Measurements from ENCODE around the gene P2RX1.
A peak's percentile ranks its signal among the peaks of the same experiment; 100 is the strongest.

The P2RX1 gene

DNA sequence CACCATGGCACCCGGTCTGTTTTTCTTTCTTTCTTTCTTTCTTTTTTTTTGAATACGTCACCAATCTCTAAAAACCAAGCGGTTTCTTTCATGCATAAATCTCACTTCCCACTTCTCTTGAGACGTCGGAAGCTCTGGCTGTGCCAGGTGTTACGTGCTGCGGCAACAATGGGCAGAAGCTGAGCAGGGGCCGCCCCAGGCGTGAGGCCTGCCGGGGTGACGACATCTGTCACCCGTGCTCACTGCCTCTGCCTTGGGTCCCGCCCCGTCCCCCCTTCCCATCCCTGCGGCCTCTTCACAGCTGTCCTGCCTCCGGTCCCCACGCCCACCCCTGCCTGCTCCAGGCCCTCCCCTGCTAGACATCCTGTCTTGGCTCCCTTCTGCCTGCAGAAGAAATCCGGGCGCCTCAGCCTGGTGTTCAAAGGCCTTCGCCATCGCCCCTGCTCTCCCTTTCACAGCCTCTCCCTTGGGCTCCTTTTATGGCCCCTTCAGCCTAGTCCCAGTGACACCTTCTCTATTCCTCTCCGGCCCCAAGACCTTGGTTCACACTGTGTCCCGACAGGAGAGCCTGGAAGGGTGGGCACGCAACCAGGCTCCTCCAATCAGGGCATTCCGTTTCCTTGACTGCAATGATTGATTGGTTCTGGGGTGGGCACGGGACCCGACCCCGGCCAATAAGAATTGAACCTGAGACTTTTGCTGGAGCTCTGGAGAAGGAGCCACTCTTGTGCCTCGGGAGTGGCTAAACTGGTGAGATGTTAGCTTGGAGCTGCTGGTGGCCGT, 4.8 kb downstream of the P2RX1 start:
- 91% methylated on average over 30 of the region's 30 CpGs for WGBS
- H3K27me3 ChIP-seq (ENCODE audit: insufficient read depth, low read length): no peaks in the 10 kb centered on the region
- no peak overlapping the region for H3K27ac ChIP-seq (ENCODE audit: low read depth, low read length)
- no peak overlapping the region for H3K9ac ChIP-seq (ENCODE audit: low read depth, low read length)
- no peaks in the 10 kb centered on the region for H3K36me3 ChIP-seq (ENCODE audit: insufficient read depth, low read length)
- H3K4me3 ChIP-seq (ENCODE audit: low read length): no peak overlapping the region
- no peaks in the 10 kb centered on the region for H3K9me3 ChIP-seq (ENCODE audit: insufficient read depth, low read depth, low read length)
- H3K4me1 ChIP-seq (ENCODE audit: insufficient read depth, low read length): no peaks in the 10 kb centered on the region

DNA sequence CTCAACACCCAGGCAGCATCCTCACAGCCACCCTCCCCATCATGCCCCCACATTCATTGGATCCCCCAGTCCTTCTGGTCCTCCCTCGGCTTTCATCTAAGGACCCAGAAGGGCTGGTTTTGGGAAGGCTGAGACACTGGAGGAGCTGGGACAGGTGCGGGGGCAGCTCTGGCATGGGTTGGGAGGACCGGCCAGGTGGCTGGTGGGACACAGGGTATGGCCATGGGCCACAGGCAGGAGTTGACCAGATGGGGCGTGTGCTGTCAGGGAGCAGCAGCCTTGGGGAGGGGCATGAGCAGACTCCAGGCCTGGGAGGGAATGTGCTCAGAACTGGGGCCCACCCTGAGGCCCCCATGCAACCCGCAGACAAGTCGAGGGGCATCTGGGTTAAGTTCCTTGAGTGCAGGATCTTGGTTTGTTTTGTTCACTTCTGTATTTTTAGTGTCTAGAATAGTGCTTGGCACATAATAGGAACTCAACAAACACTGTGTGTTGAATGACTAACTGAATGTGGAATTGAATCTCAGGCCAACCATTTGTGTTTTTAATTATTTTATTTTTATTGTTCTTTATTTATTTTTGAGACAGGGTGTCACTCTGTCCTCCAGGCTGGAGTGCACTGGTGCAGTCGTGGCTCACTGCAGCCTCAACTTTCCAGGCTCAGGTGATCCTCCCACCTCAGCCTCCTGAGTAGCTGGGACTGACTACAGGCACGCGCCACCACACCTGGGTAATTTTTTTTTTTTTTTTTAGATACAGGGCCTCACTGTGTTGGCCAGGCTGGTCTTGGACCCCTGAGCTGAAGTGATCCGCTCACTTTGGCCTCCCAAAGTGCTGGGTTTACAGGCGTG, 5.6 kb downstream of the P2RX1 start:
- 88% methylated on average over 11 of the region's 11 CpGs for WGBS
- no peaks in the 10 kb centered on the region for H3K27me3 ChIP-seq (ENCODE audit: insufficient read depth, low read length)
- no peaks in the 10 kb centered on the region for H3K4me1 ChIP-seq (ENCODE audit: insufficient read depth, low read length)
- H3K27ac ChIP-seq (ENCODE audit: low read depth, low read length): no peak overlapping the region
- no peaks in the 10 kb centered on the region for H3K36me3 ChIP-seq (ENCODE audit: insufficient read depth, low read length)
- H3K9me3 ChIP-seq (ENCODE audit: insufficient read depth, low read depth, low read length): no peaks in the 10 kb centered on the region
- no peak overlapping the region for H3K9ac ChIP-seq (ENCODE audit: low read depth, low read length)
- no peak overlapping the region for H3K4me3 ChIP-seq (ENCODE audit: low read length)

DNA sequence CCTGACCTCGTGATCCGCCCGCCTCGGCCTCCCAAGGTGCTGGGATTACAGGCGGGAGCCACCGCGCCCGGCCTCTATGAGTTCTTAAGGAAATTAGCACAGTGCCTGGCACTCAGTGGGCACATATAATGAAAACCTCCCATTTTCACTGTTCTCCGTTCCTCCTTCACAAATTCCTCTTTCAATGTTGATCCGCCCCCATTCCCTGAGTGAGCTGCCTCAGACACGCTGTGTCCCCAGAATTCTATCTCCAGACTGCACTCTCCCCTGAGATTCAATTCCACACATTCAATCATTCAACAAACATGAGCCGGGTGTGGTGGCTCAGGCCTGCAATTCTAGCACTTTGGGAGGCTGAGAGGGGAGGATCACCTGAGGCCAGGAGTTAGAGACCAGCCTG, 7.0 kb downstream of the P2RX1 start:
- Histone ChIP-seq H3K4me3 (ENCODE audit: low read length) (no peak overlapping the region), H3K9ac (ENCODE audit: low read depth, low read length) (no peak overlapping the region), H3K27me3 (ENCODE audit: insufficient read depth, low read length) (no peaks in the 10 kb centered on the region), H3K27ac (ENCODE audit: low read depth, low read length) (no peak overlapping the region), H3K36me3 (ENCODE audit: insufficient read depth, low read length) (no peaks in the 10 kb centered on the region), H3K4me1 (ENCODE audit: insufficient read depth, low read length) (peaks cover 9% of the 10 kb centered on the region), H3K9me3 (ENCODE audit: insufficient read depth, low read depth, low read length) (no peaks in the 10 kb centered on the region)
- 95% methylated on average over 12 of the region's 12 CpGs for WGBS

DNA sequence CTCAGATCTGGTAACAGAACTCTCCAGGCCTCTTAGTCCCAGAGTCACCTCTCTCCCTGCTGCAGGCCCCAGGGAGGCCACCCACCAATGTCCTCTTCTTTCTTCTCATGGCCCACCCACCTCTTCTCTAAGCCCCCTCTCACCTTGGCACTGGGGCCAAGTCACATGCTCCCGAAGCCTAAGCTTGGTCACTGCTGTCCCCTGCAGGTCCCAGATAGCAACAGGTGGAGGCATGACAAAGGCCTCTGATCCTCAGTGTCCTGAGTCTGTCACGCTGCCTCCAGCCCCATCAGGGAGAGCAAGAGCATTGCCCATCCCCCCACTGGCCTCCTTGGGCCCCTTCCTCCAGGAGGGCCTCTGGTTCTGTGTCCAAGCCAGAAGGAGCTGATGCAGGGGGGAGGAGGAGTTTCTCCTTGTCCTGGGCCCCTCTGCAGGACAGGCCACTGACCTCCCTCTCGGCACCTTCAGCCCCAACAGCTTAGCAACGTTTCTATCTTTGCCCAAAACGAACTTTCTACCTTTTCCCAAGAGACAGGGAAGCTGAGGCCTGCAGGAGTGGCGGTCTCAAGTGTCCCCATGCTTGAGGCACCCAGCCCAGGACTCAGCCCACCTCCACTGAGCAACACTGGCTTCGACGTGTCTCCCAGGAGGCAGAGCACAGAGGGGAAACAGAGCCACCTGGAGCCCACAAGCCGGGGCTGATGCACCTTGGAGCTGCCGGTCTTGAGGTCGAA, 8.6 kb downstream of the P2RX1 start:
- H3K9ac ChIP-seq (ENCODE audit: low read depth, low read length): peak overlapping the region; percentile 9; the same call in 1 of the 2 replicates
- H3K27ac ChIP-seq (ENCODE audit: low read depth, low read length): no peak overlapping the region
- WGBS: 78% methylated on average over 11 of the region's 11 CpGs

DNA sequence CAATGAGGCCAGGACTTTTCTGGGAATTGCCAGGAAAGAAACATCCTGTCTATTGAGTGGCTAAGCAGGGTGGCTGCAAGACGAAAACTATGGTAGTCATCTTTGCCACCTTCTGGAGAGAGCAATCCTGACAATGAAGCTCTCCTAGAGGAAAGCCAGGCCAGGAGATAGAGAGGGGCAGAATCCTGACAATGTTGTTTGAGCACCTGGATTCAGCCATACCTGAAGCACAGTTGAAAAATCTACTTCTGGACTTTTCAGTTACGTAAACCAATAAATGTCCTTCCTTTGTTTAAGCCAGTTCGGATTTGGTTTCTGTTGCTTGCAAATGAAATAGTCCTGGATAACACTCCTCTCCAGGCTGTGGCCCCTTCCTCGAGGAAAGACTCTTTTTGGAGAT, 9.4 kb downstream of the P2RX1 start:
- H3K4me1 ChIP-seq (ENCODE audit: insufficient read depth, low read length): peaks cover 20% of the 10 kb centered on the region
- no peaks in the 10 kb centered on the region for H3K9me3 ChIP-seq (ENCODE audit: insufficient read depth, low read depth, low read length)
- no peak overlapping the region for H3K4me3 ChIP-seq (ENCODE audit: low read length)
- no peak overlapping the region for H3K27ac ChIP-seq (ENCODE audit: low read depth, low read length)
- H3K36me3 ChIP-seq (ENCODE audit: insufficient read depth, low read length): no peaks in the 10 kb centered on the region
- H3K27me3 ChIP-seq (ENCODE audit: insufficient read depth, low read length): no peaks in the 10 kb centered on the region; the same call in 1 of the 2 replicates
- H3K9ac ChIP-seq (ENCODE audit: low read depth, low read length): no peak overlapping the region
- WGBS: 93% methylated on average over 4 of the region's 4 CpGs

More for the DNA sequence above, 8.6 kb downstream of the P2RX1 start:
- Histone ChIP-seq H3K4me3 (ENCODE audit: low read length) (no peak overlapping the region), H3K4me1 (ENCODE audit: insufficient read depth, low read length) (peaks cover 20% of the 10 kb centered on the region), H3K36me3 (ENCODE audit: insufficient read depth, low read length) (no peaks in the 10 kb centered on the region), H3K27me3 (ENCODE audit: insufficient read depth, low read length) (no peaks in the 10 kb centered on the region; the same call in 1 of the 2 replicates), H3K9me3 (ENCODE audit: insufficient read depth, low read depth, low read length) (no peaks in the 10 kb centered on the region)

DNA sequence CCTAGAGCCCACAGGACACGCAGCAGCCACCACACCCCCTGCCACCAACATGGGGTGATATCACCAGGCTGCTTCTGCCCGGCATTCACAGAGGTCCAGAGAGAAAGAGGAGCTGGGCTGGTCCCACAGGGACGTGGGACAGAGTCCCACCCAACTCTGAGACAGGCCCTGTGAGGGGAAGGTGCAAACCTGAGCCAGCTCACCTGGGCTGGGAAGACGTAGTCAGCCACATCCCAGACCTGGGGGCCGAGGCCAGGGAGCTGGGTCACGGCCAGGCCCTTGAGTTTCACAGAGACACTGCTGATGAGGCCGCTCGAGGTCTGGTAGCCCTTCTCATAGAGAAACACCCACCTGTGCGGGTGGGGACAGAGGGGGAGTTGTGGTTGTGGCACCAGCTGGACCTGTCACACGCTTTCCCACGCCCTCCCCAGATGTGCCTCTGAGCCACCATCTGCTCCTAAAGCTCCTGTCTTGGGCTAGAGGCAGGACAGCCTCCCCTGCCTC, 11.2 kb downstream of the P2RX1 start:
- Histone ChIP-seq H3K27ac (ENCODE audit: low read depth, low read length) (no peak overlapping the region; the same call in 1 of the 2 replicates), H3K27me3 (ENCODE audit: insufficient read depth, low read length) (no peaks in the 10 kb centered on the region; the same call in 1 of the 2 replicates), H3K4me3 (ENCODE audit: low read length) (no peak overlapping the region), H3K9me3 (ENCODE audit: insufficient read depth, low read depth, low read length) (no peaks in the 10 kb centered on the region), H3K9ac (ENCODE audit: low read depth, low read length) (no peak overlapping the region), H3K4me1 (ENCODE audit: insufficient read depth, low read length) (peaks cover 20% of the 10 kb centered on the region), H3K36me3 (ENCODE audit: insufficient read depth, low read length) (no peaks in the 10 kb centered on the region)
- WGBS: 66% methylated on average over 11 of the region's 11 CpGs

DNA sequence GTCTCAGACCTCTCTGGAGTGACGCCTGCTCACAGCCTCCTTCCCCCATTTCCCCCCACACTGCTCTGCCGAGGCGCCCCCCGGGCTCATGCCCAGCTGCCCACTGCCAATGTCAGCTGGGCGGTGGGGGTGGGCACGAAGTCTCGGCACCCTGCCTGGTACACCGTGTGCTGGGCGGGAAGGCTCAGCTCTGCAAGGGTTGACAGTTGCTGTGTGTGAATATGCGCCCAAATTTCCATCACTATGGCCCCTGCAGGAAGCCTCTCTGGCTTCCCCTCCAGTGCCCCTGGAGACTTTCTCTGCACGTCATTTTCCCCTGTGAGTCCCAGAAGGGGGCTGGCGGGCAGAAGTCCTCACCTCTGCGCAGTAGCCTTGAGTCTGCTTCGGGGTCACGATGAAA, 11.8 kb downstream of the P2RX1 start:
- no peaks in the 10 kb centered on the region for H3K9me3 ChIP-seq (ENCODE audit: insufficient read depth, low read depth, low read length)
- no peak overlapping the region for H3K4me3 ChIP-seq (ENCODE audit: low read length)
- H3K4me1 ChIP-seq (ENCODE audit: insufficient read depth, low read length): peaks cover 20% of the 10 kb centered on the region
- 11% methylated on average over 15 of the region's 15 CpGs for WGBS
- no peaks in the 10 kb centered on the region; the same call in 1 of the 2 replicates for H3K27me3 ChIP-seq (ENCODE audit: insufficient read depth, low read length)
- H3K36me3 ChIP-seq (ENCODE audit: insufficient read depth, low read length): no peaks in the 10 kb centered on the region
- no peak overlapping the region; the same call in 1 of the 2 replicates for H3K27ac ChIP-seq (ENCODE audit: low read depth, low read length)
- no peak overlapping the region for H3K9ac ChIP-seq (ENCODE audit: low read depth, low read length)

DNA sequence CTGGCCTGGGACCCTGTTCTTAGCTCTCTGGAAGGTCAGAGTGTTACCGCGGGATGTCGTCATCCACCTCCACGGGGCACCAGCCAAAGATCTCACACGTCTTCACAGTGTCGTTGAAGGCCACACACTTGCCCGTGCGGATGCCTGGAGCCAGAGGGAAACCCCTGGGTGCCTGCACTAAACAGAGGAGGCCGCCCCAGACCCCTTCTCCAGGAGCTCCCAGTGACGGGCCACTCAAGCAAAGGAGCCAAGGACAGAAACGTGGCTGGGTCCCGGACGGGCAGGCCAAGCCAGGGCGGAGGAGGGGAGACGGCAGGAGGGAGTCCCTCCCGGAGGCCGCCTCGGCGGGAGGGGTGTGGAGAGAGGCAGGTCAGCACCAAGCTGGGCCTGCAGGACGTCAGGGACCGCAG, 12.4 kb downstream of the P2RX1 start:
- no peaks in the 10 kb centered on the region; the same call in 1 of the 2 replicates for H3K27me3 ChIP-seq (ENCODE audit: insufficient read depth, low read length)
- H3K9me3 ChIP-seq (ENCODE audit: insufficient read depth, low read depth, low read length): no peaks in the 10 kb centered on the region
- no peak overlapping the region for H3K9ac ChIP-seq (ENCODE audit: low read depth, low read length)
- no peak overlapping the region for H3K4me3 ChIP-seq (ENCODE audit: low read length)
- H3K27ac ChIP-seq (ENCODE audit: low read depth, low read length): peak overlapping the region; percentile 25; the same call in 1 of the 2 replicates
- WGBS: 27% methylated on average over 21 of the region's 21 CpGs
- no peaks in the 10 kb centered on the region for H3K36me3 ChIP-seq (ENCODE audit: insufficient read depth, low read length)
- H3K4me1 ChIP-seq (ENCODE audit: insufficient read depth, low read length): peaks cover 20% of the 10 kb centered on the region

DNA sequence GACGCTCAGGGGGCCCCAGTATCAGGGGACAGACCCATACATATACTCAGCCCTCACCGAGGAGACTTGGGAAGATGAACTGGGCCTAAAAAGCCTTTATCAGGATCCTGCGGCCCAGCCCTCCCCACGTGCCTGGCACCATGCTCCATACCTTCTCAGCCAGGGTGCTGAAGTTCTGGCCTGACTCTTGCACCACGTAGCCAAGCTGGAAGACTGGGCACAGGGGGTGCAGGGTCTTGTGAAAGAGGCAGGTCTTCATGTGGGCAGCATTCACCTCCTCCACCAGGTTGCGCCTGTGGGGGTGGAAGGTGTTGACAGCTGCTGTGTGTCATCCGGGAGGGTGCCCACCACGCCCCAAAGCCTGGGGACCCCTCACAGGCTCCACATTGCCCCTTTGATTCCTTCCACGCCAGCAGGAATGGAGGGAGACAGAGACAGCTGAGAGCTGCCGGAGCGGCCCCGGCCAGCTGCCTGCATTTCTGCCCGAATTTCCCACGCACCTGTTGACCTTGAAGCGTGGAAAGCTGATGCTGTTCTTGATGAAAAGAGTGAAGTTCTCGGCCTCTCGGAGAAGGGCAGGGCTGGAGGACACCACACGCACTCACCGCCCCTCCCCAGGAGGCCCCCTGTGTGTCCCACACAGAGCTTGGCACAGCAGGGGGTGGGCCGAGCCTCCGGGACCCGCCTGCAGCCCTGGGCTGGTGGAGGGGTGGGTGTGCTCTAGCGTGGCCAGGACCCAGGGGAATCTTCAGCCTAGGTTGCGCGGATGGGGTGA, 13.0 kb downstream of the P2RX1 start:
- H3K27me3 ChIP-seq (ENCODE audit: insufficient read depth, low read length): no peaks in the 10 kb centered on the region; the same call in 1 of the 2 replicates
- H3K4me3 ChIP-seq (ENCODE audit: low read length): no peak overlapping the region
- no peak overlapping the region for H3K27ac ChIP-seq (ENCODE audit: low read depth, low read length)
- H3K9me3 ChIP-seq (ENCODE audit: insufficient read depth, low read depth, low read length): no peaks in the 10 kb centered on the region
- H3K36me3 ChIP-seq (ENCODE audit: insufficient read depth, low read length): no peaks in the 10 kb centered on the region
- WGBS: 77% methylated on average over 25 of the region's 25 CpGs
- H3K9ac ChIP-seq (ENCODE audit: low read depth, low read length): no peak overlapping the region
- H3K4me1 ChIP-seq (ENCODE audit: insufficient read depth, low read length): peaks cover 20% of the 10 kb centered on the region

DNA sequence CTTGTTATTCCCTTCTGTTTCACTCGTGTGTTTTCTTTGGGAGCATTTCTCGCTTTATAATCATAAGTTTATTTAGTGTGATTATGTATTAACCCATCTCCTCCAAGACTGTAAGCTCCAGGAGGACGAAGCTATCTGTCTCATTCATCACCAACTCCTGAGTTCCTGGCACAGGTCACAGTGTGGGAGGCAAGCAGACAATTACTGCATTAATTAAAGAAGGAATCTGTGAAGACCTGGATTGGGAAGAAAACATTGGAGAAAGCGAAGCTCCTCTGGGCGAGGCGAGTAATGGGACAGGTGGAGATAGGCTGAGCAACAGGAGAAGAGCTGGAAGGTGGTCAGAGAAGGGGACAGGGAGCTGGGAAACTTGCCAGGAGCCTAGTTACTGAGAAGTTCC, 15.6 kb downstream of the P2RX1 start:
- Histone ChIP-seq H3K36me3 (ENCODE audit: insufficient read depth, low read length) (no peaks in the 10 kb centered on the region), H3K9ac (ENCODE audit: low read depth, low read length) (no peak overlapping the region), H3K27me3 (ENCODE audit: insufficient read depth, low read length) (no peaks in the 10 kb centered on the region; the same call in 1 of the 2 replicates), H3K4me3 (ENCODE audit: low read length) (no peak overlapping the region), H3K27ac (ENCODE audit: low read depth, low read length) (no peak overlapping the region), H3K9me3 (ENCODE audit: insufficient read depth, low read depth, low read length) (no peaks in the 10 kb centered on the region), H3K4me1 (ENCODE audit: insufficient read depth, low read length) (peaks cover 20% of the 10 kb centered on the region)
- 91% methylated on average over 3 of the region's 6 CpGs for WGBS
